Panc1 (cell line): ENCODE measurements around the gene CCDC146. TPM values are rescaled to one million over a fixed set of nuclear protein-coding genes. Genes with fewer than 3 reads are reported as not detected.

ENCODE experiments used
- ATAC-seq: fragments of 200-7000 bp; cut with Tn5 transposase; 2 replicates; pipeline ENCODE4 v1.9.1; 2020; ENCODE audit warnings: mild to moderate bottlenecking, moderate library complexity
- BruUV-seq: library from RNA; stranded (reverse); fragments of 400-500 nt; replicated peaks from 2 replicates; lab custom pipeline; 2021; lab: Mats Ljungman, UMichigan
- CTCF ChIA-PET: fragments of 300-600 bp; sonication (Branson Sonifier 250); formaldehyde crosslinking; loops from one replicate; lab custom pipeline; 2022; ENCODE audit warnings: antibody characterized with exemption; lab: Charles Lee
- POLR2A ChIA-PET: fragments of 300-600 bp; sonication (Branson Sonifier 250); formaldehyde crosslinking; loops from one replicate; lab custom pipeline; 2022; ENCODE audit warnings: antibody characterized with exemption; lab: Charles Lee
- DNase-seq: peaks from one replicate; pipeline ENCODE4 v3.0.0-alpha.2; 2010; ENCODE audit warnings: low read depth, low spot score
- H3K27ac ChIP-seq: 2 replicates; pipeline ENCODE4 v1.5.1; 2011; ENCODE audit warnings: mild to moderate bottlenecking, low read length, inconsistent platforms
- H3K27me3 ChIP-seq: fragments of 200-500 bp; sonication (Bioruptor generic); 2 replicates; pipeline ENCODE4 v1.6.0; 2014; ENCODE audit warnings: low read length, inconsistent platforms; ENCODE audit not compliant: control insufficient read depth, insufficient read depth
- H3K36me3 ChIP-seq: fragments of 200-500 bp; sonication (Bioruptor generic); 2 replicates; pipeline ENCODE4 v1.5.1; 2014; ENCODE audit warnings: inconsistent platforms, mild to moderate bottlenecking, low read length, moderate library complexity; ENCODE audit not compliant: control insufficient read depth, insufficient read depth
- H3K4me1 ChIP-seq: 2 replicates; pipeline ENCODE4 v1.5.1; 2011; ENCODE audit warnings: inconsistent platforms, mild to moderate bottlenecking, low read length, moderate library complexity; ENCODE audit not compliant: control insufficient read depth, insufficient read depth
- H3K4me3 ChIP-seq, 2 experiments: 2 replicates each; pipeline ENCODE4 v1.5.1; 2011 to 2012; ENCODE audit warnings: low read depth in 2 of 2, low read length in 2 of 2, mild to moderate bottlenecking in 2 of 2, inconsistent platforms in 1 of 2, moderate library complexity in 1 of 2
- H3K9me3 ChIP-seq: fragments of 200-500 bp; sonication (Bioruptor generic); 2 replicates; pipeline ENCODE4 v1.5.1; 2014; ENCODE audit warnings: low read depth, mild to moderate bottlenecking, inconsistent platforms, low read length, moderate library complexity; ENCODE audit not compliant: control insufficient read depth, insufficient read depth
- POLR2AphosphoS5 ChIP-seq: IDR thresholded peaks from 2 replicates; pipeline ENCODE4 v1.6.1; 2012; ENCODE audit warnings: mild to moderate bottlenecking, low read depth, low read length, moderate library complexity
- SIN3A ChIP-seq: IDR thresholded peaks from 2 replicates; pipeline ENCODE4 v1.6.1; 2012; ENCODE audit warnings: low read depth, mild to moderate bottlenecking, low read length, moderate library complexity, borderline replicate concordance; ENCODE audit not compliant: insufficient read depth
- TCF7L2 ChIP-seq: IDR thresholded peaks from 2 replicates; pipeline ENCODE4 v1.6.1; 2011; ENCODE audit warnings: mild to moderate bottlenecking, low read depth, low read length, inconsistent platforms
- in situ Hi-C: cut with HindIII; loops from 2 replicates; pipeline ENCODE4 v1.10.0; 2016; ENCODE audit warnings: low sequenced_read_pairs, low pct_unique_long_range_greater_than_20kb
- intact Hi-C: fragments of 100-400 bp; cut with micrococcal nuclease; formaldehyde crosslinking; loops from one replicate; pipeline ENCODE4 v1.10.0; 2022; ENCODE audit not compliant: unreplicated experiment
- total RNA-seq: library from RNA; stranded (reverse); gene quantifications from one replicate; pipeline ENCODE4 v1.2.1, GENCODE V29; 2021; ENCODE audit not compliant: unreplicated experiment
- TF ChIP-seq, protein P1 (sequence below): fragments of 450-650 bp; IDR thresholded peaks from 2 replicates; pipeline ENCODE4 v1.5.1; 2017; ENCODE audit warnings: mild to moderate bottlenecking
- TF ChIP-seq, protein P2 (sequence below), 2 experiments: IDR thresholded peaks; 2 replicates each; pipeline ENCODE4 v1.6.1; 2011 to 2012; ENCODE audit warnings: low read depth in 2 of 2, control low read depth in 1 of 2, low read length in 1 of 2, mild to moderate bottlenecking in 1 of 2, moderate library complexity in 1 of 2; ENCODE audit not compliant: insufficient read depth in 1 of 2

CCDC146 gene
- total RNA-seq, 1 experiment from 2014 or later = 1.2 TPM

DNA sequence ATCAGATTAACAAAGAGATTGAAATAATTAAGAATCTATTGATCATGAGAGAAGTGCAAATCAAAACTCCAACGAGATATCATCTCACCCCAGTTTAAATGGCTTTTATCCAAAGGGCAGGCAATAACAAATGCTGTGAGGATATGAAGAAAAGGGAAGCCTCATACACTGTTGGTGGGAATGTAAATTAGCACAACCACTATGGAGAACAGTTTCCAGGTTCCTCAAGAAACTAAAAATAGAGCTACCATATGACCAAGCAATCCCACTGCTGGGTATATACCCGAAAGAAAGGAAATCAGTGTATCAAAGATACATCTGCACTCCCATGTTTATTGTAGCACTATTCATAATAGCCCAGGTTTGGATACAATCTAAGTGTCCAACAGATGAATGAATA lies 63.5 kb downstream of the CCDC146 start:
- in situ Hi-C loops (no loop called here), intact Hi-C loops (loop anchor here (10.0 kb wide), 1 partner anchor 61 kb away; the partner anchor contains the start of gene CCDC146)
- TF ChIP-seq TCF7L2 (no peak), SIN3A (no peak), POLR2AphosphoS5 (no peak)
- TF ChIP-seq, protein P1, sequence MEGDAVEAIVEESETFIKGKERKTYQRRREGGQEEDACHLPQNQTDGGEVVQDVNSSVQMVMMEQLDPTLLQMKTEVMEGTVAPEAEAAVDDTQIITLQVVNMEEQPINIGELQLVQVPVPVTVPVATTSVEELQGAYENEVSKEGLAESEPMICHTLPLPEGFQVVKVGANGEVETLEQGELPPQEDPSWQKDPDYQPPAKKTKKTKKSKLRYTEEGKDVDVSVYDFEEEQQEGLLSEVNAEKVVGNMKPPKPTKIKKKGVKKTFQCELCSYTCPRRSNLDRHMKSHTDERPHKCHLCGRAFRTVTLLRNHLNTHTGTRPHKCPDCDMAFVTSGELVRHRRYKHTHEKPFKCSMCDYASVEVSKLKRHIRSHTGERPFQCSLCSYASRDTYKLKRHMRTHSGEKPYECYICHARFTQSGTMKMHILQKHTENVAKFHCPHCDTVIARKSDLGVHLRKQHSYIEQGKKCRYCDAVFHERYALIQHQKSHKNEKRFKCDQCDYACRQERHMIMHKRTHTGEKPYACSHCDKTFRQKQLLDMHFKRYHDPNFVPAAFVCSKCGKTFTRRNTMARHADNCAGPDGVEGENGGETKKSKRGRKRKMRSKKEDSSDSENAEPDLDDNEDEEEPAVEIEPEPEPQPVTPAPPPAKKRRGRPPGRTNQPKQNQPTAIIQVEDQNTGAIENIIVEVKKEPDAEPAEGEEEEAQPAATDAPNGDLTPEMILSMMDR = no peak
- TF ChIP-seq, protein P2, sequence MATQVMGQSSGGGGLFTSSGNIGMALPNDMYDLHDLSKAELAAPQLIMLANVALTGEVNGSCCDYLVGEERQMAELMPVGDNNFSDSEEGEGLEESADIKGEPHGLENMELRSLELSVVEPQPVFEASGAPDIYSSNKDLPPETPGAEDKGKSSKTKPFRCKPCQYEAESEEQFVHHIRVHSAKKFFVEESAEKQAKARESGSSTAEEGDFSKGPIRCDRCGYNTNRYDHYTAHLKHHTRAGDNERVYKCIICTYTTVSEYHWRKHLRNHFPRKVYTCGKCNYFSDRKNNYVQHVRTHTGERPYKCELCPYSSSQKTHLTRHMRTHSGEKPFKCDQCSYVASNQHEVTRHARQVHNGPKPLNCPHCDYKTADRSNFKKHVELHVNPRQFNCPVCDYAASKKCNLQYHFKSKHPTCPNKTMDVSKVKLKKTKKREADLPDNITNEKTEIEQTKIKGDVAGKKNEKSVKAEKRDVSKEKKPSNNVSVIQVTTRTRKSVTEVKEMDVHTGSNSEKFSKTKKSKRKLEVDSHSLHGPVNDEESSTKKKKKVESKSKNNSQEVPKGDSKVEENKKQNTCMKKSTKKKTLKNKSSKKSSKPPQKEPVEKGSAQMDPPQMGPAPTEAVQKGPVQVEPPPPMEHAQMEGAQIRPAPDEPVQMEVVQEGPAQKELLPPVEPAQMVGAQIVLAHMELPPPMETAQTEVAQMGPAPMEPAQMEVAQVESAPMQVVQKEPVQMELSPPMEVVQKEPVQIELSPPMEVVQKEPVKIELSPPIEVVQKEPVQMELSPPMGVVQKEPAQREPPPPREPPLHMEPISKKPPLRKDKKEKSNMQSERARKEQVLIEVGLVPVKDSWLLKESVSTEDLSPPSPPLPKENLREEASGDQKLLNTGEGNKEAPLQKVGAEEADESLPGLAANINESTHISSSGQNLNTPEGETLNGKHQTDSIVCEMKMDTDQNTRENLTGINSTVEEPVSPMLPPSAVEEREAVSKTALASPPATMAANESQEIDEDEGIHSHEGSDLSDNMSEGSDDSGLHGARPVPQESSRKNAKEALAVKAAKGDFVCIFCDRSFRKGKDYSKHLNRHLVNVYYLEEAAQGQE (IDR thresholded peaks at IDR 0.05; ENCODE audit: insufficient read depth in 1 of 2, low read depth in 2 of 2, low read length in 1 of 2) = no peak
- Histone ChIP-seq H3K4me1 (no peaks in the 10 kb centered on the region; the same call in 1 of the 2 replicates), H3K9me3 (no peaks in the 10 kb centered on the region), H3K4me3 (no peak overlapping the region), H3K27me3 (no peaks in the 10 kb centered on the region), H3K27ac (no peak overlapping the region), H3K36me3 (no peaks in the 10 kb centered on the region)
- BruUV-seq = no TSS peak
- POLR2A ChIA-PET = no interaction called here
- CTCF ChIA-PET = no interaction called here
- DNase-seq (no peak), ATAC-seq (no peak)

DNA sequence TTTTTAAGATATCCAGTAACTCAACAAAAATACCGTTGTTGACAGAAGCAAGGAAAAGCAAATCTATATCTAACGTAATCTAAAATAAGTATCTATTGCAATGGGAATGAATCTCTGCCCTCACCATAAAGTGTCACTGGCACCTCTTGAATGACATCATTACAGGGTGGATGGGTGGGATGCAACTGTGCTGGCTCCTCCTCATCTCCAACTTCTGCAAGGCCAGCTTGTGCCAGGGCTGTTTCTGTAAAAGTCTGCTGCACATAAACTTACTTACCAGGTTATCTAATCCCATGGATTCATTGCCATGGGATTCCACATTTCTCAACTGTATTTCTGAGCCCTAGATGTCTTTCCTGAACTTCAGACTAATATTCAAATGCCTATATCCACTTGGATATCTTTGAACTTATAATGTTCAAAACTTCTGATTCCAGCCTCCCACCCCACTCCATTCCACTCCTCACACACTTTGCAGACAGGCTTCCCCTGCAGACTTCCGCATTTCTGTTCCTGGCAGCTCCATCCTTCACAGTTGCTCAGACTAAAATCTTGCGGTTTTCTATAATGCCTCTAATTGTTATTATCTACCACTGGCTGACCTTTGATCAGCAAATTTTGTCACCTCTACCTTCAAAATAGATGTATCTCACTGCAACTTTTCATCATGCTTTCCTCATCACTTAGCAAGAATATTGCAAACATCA lies 66.5 kb downstream of the CCDC146 start:
- in situ Hi-C loops (no loop called here), intact Hi-C loops (loop anchor here (10.0 kb wide), 1 partner anchor 64 kb away; the partner anchor contains the start of gene CCDC146)
- H3K4me1 ChIP-seq = no peaks in the 10 kb centered on the region; the same call in 1 of the 2 replicates
- ATAC-seq (no peak), DNase-seq (no peak)
- no peak overlapping the region for H3K27ac ChIP-seq
- H3K4me3 ChIP-seq = no peak overlapping the region
- BruUV-seq = no TSS peak
- no peaks in the 10 kb centered on the region for H3K27me3 ChIP-seq
- no peaks in the 10 kb centered on the region for H3K9me3 ChIP-seq
- POLR2A ChIA-PET = no interaction called here
- TF ChIP-seq, protein P2 (IDR thresholded peaks at IDR 0.05; ENCODE audit: insufficient read depth in 1 of 2, low read depth in 2 of 2, low read length in 1 of 2) = no peak
- no peak for TF ChIP-seq TCF7L2
- TF ChIP-seq, protein P1 = no peak
- TF ChIP-seq POLR2AphosphoS5 = no peak
- TF ChIP-seq SIN3A = no peak
- CTCF ChIA-PET = no interaction called here
- no peaks in the 10 kb centered on the region for H3K36me3 ChIP-seq
